Measurements from ENCODE around the gene BCL2L1.
A peak's percentile ranks its signal among the peaks of the same experiment; 100 is the strongest.

DNA sequence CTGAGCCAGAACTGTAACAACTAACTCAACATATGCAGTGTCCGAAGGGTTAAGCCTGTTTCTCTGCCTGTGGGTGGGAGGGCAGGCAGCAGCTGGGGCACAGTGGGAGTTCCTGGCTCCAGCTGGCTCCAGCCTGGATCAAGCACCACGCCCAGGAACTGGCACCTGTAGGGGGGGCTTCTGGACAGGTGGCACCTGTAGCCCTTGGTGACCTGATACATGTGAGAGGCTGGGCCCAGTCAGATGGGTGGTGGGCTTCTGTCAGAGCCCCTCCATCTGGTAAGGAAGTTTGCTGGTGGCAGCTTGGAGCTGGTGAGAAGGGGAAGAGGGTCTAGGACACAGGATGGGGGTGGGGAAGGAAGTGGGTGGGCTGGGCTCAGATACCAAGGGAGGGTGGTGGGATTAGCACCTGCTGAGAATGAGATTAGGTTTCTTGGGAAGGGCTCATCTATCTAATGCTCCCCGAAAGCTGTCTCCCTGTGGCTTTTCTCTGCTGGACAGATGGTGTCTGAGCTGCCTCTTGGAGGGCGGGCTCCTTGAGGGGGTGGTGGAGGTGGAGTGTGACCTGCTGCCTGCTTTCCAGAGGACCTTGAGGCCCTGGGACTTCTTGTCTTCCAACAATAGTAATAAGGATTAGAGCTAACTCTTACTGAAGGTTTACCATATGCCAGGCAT, 28.5 kb downstream of the BCL2L1 start:
- TF ChIP-seq CTCF (IDR thresholded peaks at IDR 0.05 in 8 of 11, conservative IDR thresholded peaks at IDR 0.05 in 3 of 11) (no peak), POLR2A (IDR thresholded peaks at IDR 0.05) (no peak), POLR2AphosphoS5 (IDR thresholded peaks at IDR 0.05) (peak in 1 of 3 donors; percentile 17)
